ENCODE data around the gene FABP7.

GRCh38 chr6:122785891-122786290 lies 6.4 kb downstream of the FABP7 start:
- TF ChIP-seq POLR2A (IDR thresholded peaks at IDR 0.05; ENCODE audit: low read depth, low read length) (no peak), TAF1 (IDR thresholded peaks at IDR 0.05; ENCODE audit: low read depth, low read length) (no peak), POU2F2 (IDR thresholded peaks at IDR 0.05; ENCODE audit: low read depth, low read length) (no peak)

Measured in GM12891 (cell line).